WTC11 (cell line): ENCODE results near the gene GOLGA6C. TPM values are rescaled to one million over a fixed set of nuclear protein-coding genes. Genes with fewer than 3 reads are reported as not detected.
"Not testable (repeated sequence)": the region's sequence is repeated elsewhere in the genome, so short reads cannot be mapped to it uniquely, and the experiment has no call there.

Experiments
- ATAC-seq: fragments of 200-7000 bp; cut with Tn5 transposase; 2 replicates; pipeline ENCODE4 v1.10.0; 2021; ENCODE audit warnings: mild to moderate bottlenecking, moderate library complexity
- CTCF ChIA-PET: fragments of 300-600 bp; sonication (Branson Sonifier 250); formaldehyde crosslinking; loops from one replicate; lab custom pipeline; 2021; ENCODE audit warnings: antibody characterized with exemption; lab: Charles Lee
- POLR2A ChIA-PET: fragments of 350-600 bp; sonication (Branson Sonifier 250); formaldehyde crosslinking; loops from one replicate; lab custom pipeline; 2021; ENCODE audit warnings: antibody characterized with exemption; lab: Charles Lee
- DNase-seq: peaks from one replicate; pipeline ENCODE4 v3.0.0; 2021; ENCODE audit warnings: low spot score
- H3K27ac Mint-ChIP-seq: 2 replicates; pipeline ENCODE4 v1.8.0; 2021; ENCODE audit warnings: mixed read lengths
- H3K27me3 Mint-ChIP-seq: 2 replicates; pipeline ENCODE4 v1.8.0; 2021; ENCODE audit warnings: low read depth, mild to moderate bottlenecking, moderate library complexity, mixed read lengths
- H3K36me3 Mint-ChIP-seq: 2 replicates; pipeline ENCODE4 v1.8.0; 2021; ENCODE audit warnings: mixed read lengths
- H3K4me1 Mint-ChIP-seq: 2 replicates; pipeline ENCODE4 v1.8.0; 2022; ENCODE audit warnings: mixed read lengths
- H3K4me3 Mint-ChIP-seq: 2 replicates; pipeline ENCODE4 v1.8.0; 2021; ENCODE audit warnings: mild to moderate bottlenecking, moderate library complexity, mixed read lengths
- H3K9me3 Mint-ChIP-seq: 2 replicates; pipeline ENCODE4 v1.8.0; 2021; ENCODE audit warnings: mixed read lengths
- ATF1 ChIP-seq: sonication (generic); formaldehyde crosslinking; IDR thresholded peaks from 2 replicates; pipeline ENCODE4 v1.8.1; 2023; ENCODE audit warnings: mild to moderate bottlenecking, moderate library complexity, missing genetic modification reagents
- ATF2 ChIP-seq: sonication (generic); formaldehyde crosslinking; IDR thresholded peaks from 2 replicates; pipeline ENCODE4 v1.8.1; 2022; ENCODE audit warnings: low read depth, missing genetic modification reagents, borderline replicate concordance
- CREM ChIP-seq: sonication (generic); formaldehyde crosslinking; IDR thresholded peaks from 2 replicates; pipeline ENCODE4 v1.8.1; 2022; ENCODE audit warnings: mild to moderate bottlenecking, missing genetic modification reagents, moderate library complexity
- E2F1 ChIP-seq: sonication (generic); formaldehyde crosslinking; IDR thresholded peaks from 2 replicates; pipeline ENCODE4 v1.8.0; 2022; ENCODE audit warnings: mild to moderate bottlenecking, missing genetic modification reagents
- FOXP4 ChIP-seq: sonication (generic); formaldehyde crosslinking; IDR thresholded peaks from 2 replicates; pipeline ENCODE4 v1.8.0; 2022; ENCODE audit warnings: mild to moderate bottlenecking, missing genetic modification reagents
- GABPB1 ChIP-seq: sonication (generic); formaldehyde crosslinking; IDR thresholded peaks from 2 replicates; pipeline ENCODE4 v1.8.1; 2023; ENCODE audit warnings: mild to moderate bottlenecking, missing genetic modification reagents
- JUN ChIP-seq: sonication (generic); formaldehyde crosslinking; IDR thresholded peaks from 2 replicates; pipeline ENCODE4 v1.8.0; 2023; ENCODE audit warnings: mild to moderate bottlenecking, missing genetic modification reagents
- KAT7 ChIP-seq: sonication (generic); formaldehyde crosslinking; IDR thresholded peaks from 2 replicates; pipeline ENCODE4 v1.8.1; 2023; ENCODE audit warnings: missing genetic modification reagents, mild to moderate bottlenecking, borderline replicate concordance
- MXD4 ChIP-seq: fragments of 250-450 bp; sonication (Bioruptor Pico); IDR thresholded peaks from 2 replicates; pipeline ENCODE4 v1.8.0; 2021; ENCODE audit warnings: mild to moderate bottlenecking, moderate library complexity, borderline replicate concordance
- NFE2L1 ChIP-seq: sonication (generic); formaldehyde crosslinking; IDR thresholded peaks from 2 replicates; pipeline ENCODE4 v1.8.1; 2023; ENCODE audit warnings: missing genetic modification reagents
- PRRX2 ChIP-seq: fragments of 250-450 bp; sonication (Bioruptor Pico); IDR thresholded peaks from 2 replicates; pipeline ENCODE4 v1.8.0; 2021; ENCODE audit warnings: mild to moderate bottlenecking
- SMAD3 ChIP-seq: sonication (generic); formaldehyde crosslinking; IDR thresholded peaks from 2 replicates; pipeline ENCODE4 v1.8.0; 2022; ENCODE audit warnings: missing genetic modification reagents, mild to moderate bottlenecking, borderline replicate concordance
- TEAD4 ChIP-seq: sonication (generic); formaldehyde crosslinking; IDR thresholded peaks from 2 replicates; pipeline ENCODE4 v1.8.0; 2022; ENCODE audit warnings: mild to moderate bottlenecking, missing genetic modification reagents
- TP53 ChIP-seq: sonication (generic); formaldehyde crosslinking; IDR thresholded peaks from 2 replicates; pipeline ENCODE4 v1.8.1; 2023; ENCODE audit warnings: mild to moderate bottlenecking, missing genetic modification reagents
- ZBTB21 ChIP-seq: sonication (generic); formaldehyde crosslinking; IDR thresholded peaks from 2 replicates; pipeline ENCODE4 v1.8.1; 2023; ENCODE audit warnings: mild to moderate bottlenecking, missing genetic modification reagents, borderline replicate concordance
- ZNF263 ChIP-seq: sonication (generic); formaldehyde crosslinking; IDR thresholded peaks from 2 replicates; pipeline ENCODE4 v1.8.1; 2022; ENCODE audit warnings: low read depth, mild to moderate bottlenecking, moderate library complexity, missing genetic modification reagents
- ZNF425 ChIP-seq: fragments of 250-450 bp; sonication (Bioruptor Pico); conservative IDR thresholded peaks from 2 replicates; pipeline ENCODE4 v1.9.0; 2021; ENCODE audit warnings: mild to moderate bottlenecking
- ZNF512 ChIP-seq: sonication (generic); formaldehyde crosslinking; IDR thresholded peaks from 2 replicates; pipeline ENCODE4 v1.8.1; 2022; ENCODE audit warnings: missing genetic modification reagents, borderline replicate concordance
- total RNA-seq: library from RNA; stranded (reverse); gene quantifications from 3 replicates; pipeline ENCODE4 v1.2.3, GENCODE V29; 2021

GOLGA6C gene
- total RNA-seq, 1 experiment from 2014 or later: 0.52 TPM

GRCh38 chr15:75249726-75250125 is 8.4 kb upstream of the GOLGA6C start:
- POLR2A ChIA-PET: no interaction called here
- H3K27ac Mint-ChIP-seq: no peak overlapping the region
- ATAC-seq: no peak

GRCh38 chr15:75251343-75251742 is 6.8 kb upstream of the GOLGA6C start:
- ATAC-seq: not testable (repeated sequence)

More at GRCh38 chr15:75249726-75250125, 8.4 kb upstream of the GOLGA6C start:
- peaks cover 61% of the 10 kb centered on the region for H3K4me1 Mint-ChIP-seq
- DNase-seq: no peak
- CTCF ChIA-PET: interaction anchor here (0.8 to 2.1 kb wide), 3 partner anchors 33 to 58 kb away, joined by 3 to 6 read pairs (median 4); partner anchors contain the start of gene C15orf39
- no peaks in the 10 kb centered on the region for H3K36me3 Mint-ChIP-seq
- H3K4me3 Mint-ChIP-seq: no peak overlapping the region
- no peaks in the 10 kb centered on the region for H3K9me3 Mint-ChIP-seq
- TF ChIP-seq NFE2L1 (CRISPR knock-in tag) (no peak), GABPB1 (CRISPR knock-in tag) (no peak), MXD4 (CRISPR knock-in tag) (no peak), E2F1 (CRISPR knock-in tag) (no peak), ZNF512 (CRISPR knock-in tag) (no peak), SMAD3 (no peak), TEAD4 (no peak), ATF2 (CRISPR knock-in tag) (no peak), ZNF425 (CRISPR knock-in tag) (no peak), JUN (CRISPR knock-in tag) (no peak), KAT7 (CRISPR knock-in tag) (no peak), ZBTB21 (CRISPR knock-in tag) (no peak), CREM (CRISPR knock-in tag) (no peak), ATF1 (CRISPR knock-in tag) (no peak), ZNF263 (CRISPR knock-in tag) (no peak), PRRX2 (CRISPR knock-in tag) (no peak), FOXP4 (CRISPR knock-in tag) (no peak), TP53 (CRISPR knock-in tag) (no peak)
- H3K27me3 Mint-ChIP-seq: no peaks in the 10 kb centered on the region

GRCh38 chr15:75252285-75252684 is 5.8 kb upstream of the GOLGA6C start:
- H3K36me3 Mint-ChIP-seq, POLR2A ChIA-PET, H3K9me3 Mint-ChIP-seq, H3K27me3 Mint-ChIP-seq, H3K4me3 Mint-ChIP-seq, DNase-seq: not testable (repeated sequence)
- peak overlapping the region; percentile 32 for H3K27ac Mint-ChIP-seq
- peaks cover 63% of the 10 kb centered on the region for H3K4me1 Mint-ChIP-seq
- CTCF ChIA-PET: interaction anchor here (0.7 kb wide), 1 partner anchor 223 kb away, joined by 3 read pairs; no protein-coding TSS in a partner anchor
- ATAC-seq: peak; percentile 86

More at GRCh38 chr15:75251343-75251742, 6.8 kb upstream of the GOLGA6C start:
- H3K27me3 Mint-ChIP-seq, DNase-seq, H3K9me3 Mint-ChIP-seq, H3K36me3 Mint-ChIP-seq, POLR2A ChIA-PET, H3K4me3 Mint-ChIP-seq: not testable (repeated sequence)
- Mint-ChIP-seq H3K27ac (0 out of 2 replicates have a peak overlapping the region, but pooled peaks have one; percentile 37), H3K4me1 (peaks cover 63% of the 10 kb centered on the region)
- CTCF ChIA-PET: interaction anchor here (2.1 kb wide), 1 partner anchor 57 kb away, joined by 6 read pairs; no protein-coding TSS in a partner anchor

GRCh38 chr15:75258620-75259343 is 648 bp downstream of the GOLGA6C start:
- H3K27ac Mint-ChIP-seq, DNase-seq, H3K4me1 Mint-ChIP-seq, POLR2A ChIA-PET, H3K27me3 Mint-ChIP-seq, CTCF ChIA-PET, H3K9me3 Mint-ChIP-seq, H3K4me3 Mint-ChIP-seq, ATAC-seq, H3K36me3 Mint-ChIP-seq: not testable (repeated sequence)

- H3K36me3 Mint-ChIP-seq, ATAC-seq, H3K9me3 Mint-ChIP-seq, H3K4me1 Mint-ChIP-seq, H3K27me3 Mint-ChIP-seq, POLR2A ChIA-PET, H3K4me3 Mint-ChIP-seq, H3K27ac Mint-ChIP-seq, CTCF ChIA-PET, DNase-seq: not testable (repeated sequence)
These were observed 1.7 kb downstream of the GOLGA6C start for GRCh38 chr15:75259873-75260272.
